Neuronal stem cell (in vitro differentiated cells): Measurements from ENCODE around the gene GARNL3.

ENCODE experiments used
- DNase-seq: peaks from one replicate; pipeline ENCODE4 v3.0.0-alpha.2; 2013; ENCODE audit warnings: low spot score
- H2AFZ ChIP-seq: one replicate; pipeline ENCODE4 v1.6.1; 2013; ENCODE audit warnings: mild to moderate bottlenecking, low read length, inconsistent platforms
- H2AK5ac ChIP-seq: 2 replicates; pipeline ENCODE4 v1.6.1; 2013; ENCODE audit warnings: low read depth, mild to moderate bottlenecking, inconsistent platforms, low read length, moderate library complexity, mixed read lengths
- H2BK120ac ChIP-seq: 2 replicates; pipeline ENCODE4 v1.6.1; 2013; ENCODE audit warnings: low read depth, mild to moderate bottlenecking, inconsistent platforms, low read length, moderate library complexity, mixed read lengths
- H2BK12ac ChIP-seq: one replicate; pipeline ENCODE4 v1.6.1; 2013; ENCODE audit warnings: low read length, inconsistent platforms
- H2BK15ac ChIP-seq: 2 replicates; pipeline ENCODE4 v1.6.1; 2013; ENCODE audit warnings: mild to moderate bottlenecking, low read length, inconsistent platforms, mixed read lengths
- H2BK5ac ChIP-seq: one replicate; pipeline ENCODE4 v1.6.1; 2013; ENCODE audit warnings: inconsistent platforms, mild to moderate bottlenecking, low read length, moderate library complexity
- H3K14ac ChIP-seq: one replicate; pipeline ENCODE4 v1.6.1; 2013; ENCODE audit warnings: low read length, inconsistent platforms
- H3K18ac ChIP-seq: 2 replicates; pipeline ENCODE4 v1.6.1; 2013; ENCODE audit warnings: low read length, inconsistent platforms
- H3K23ac ChIP-seq: 2 replicates; pipeline ENCODE4 v1.6.1; 2013; ENCODE audit warnings: low read depth, mild to moderate bottlenecking, mixed read lengths, low read length, inconsistent platforms; ENCODE audit not compliant: poor library complexity
- H3K27ac ChIP-seq: replicated peaks from 3 replicates; pipeline ENCODE4 v1.5.1; 2013; ENCODE audit warnings: low read length, inconsistent platforms
- H3K27me3 ChIP-seq, 3 experiments: 2 replicates each; pipeline ENCODE4 v1.6.1; 2013; ENCODE audit warnings: low read length in 3 of 3, mild to moderate bottlenecking in 2 of 3, inconsistent platforms in 1 of 3, low read depth in 1 of 3, mixed read lengths in 1 of 3, moderate library complexity in 1 of 3; ENCODE audit not compliant: control insufficient read depth in 3 of 3, insufficient read depth in 3 of 3
- H3K36me3 ChIP-seq, 2 donors: replicated peaks in 1 of 2; 2 replicates each; pipeline ENCODE4 v1.6.1; 2013; ENCODE audit warnings: low read length in 2 of 2; ENCODE audit not compliant: control insufficient read depth in 2 of 2, insufficient read depth in 2 of 2
- H3K4ac ChIP-seq: 2 replicates; pipeline ENCODE4 v1.6.1; 2013; ENCODE audit warnings: inconsistent platforms, mild to moderate bottlenecking, low read length, moderate library complexity
- H3K4me1 ChIP-seq, 2 donors: 1 replicate in 1 of 2; 2 replicates in 1 of 2; pipeline ENCODE4 v1.6.1; 2013; ENCODE audit warnings: low read length in 2 of 2, low read depth in 1 of 2; ENCODE audit not compliant: control insufficient read depth in 2 of 2, insufficient read depth in 1 of 2
- H3K4me2 ChIP-seq: one replicate; pipeline ENCODE4 v1.6.1; 2013; ENCODE audit warnings: mild to moderate bottlenecking, low read length, inconsistent platforms; ENCODE audit not compliant: insufficient read depth, poor library complexity, severe bottlenecking
- H3K4me3 ChIP-seq, 2 donors: 2 replicates each; pipeline ENCODE4 v1.5.1; 2013; ENCODE audit warnings: low read length in 2 of 2, mild to moderate bottlenecking in 2 of 2, inconsistent platforms in 1 of 2, moderate library complexity in 1 of 2
- H3K79me1 ChIP-seq: one replicate; pipeline ENCODE4 v1.6.1; 2013; ENCODE audit warnings: low read depth, mild to moderate bottlenecking, inconsistent platforms, low read length, moderate library complexity
- H3K9ac ChIP-seq: one replicate; pipeline ENCODE4 v1.6.1; 2013; ENCODE audit warnings: mild to moderate bottlenecking, low read depth, low read length, inconsistent platforms; ENCODE audit not compliant: poor library complexity
- H3K9me3 ChIP-seq, 2 donors: replicated peaks in 1 of 2; 2 replicates each; pipeline versions ENCODE3 to v1.6.1; 2013; ENCODE audit warnings: low read length in 2 of 2, mild to moderate bottlenecking in 2 of 2, inconsistent platforms in 1 of 2, low read depth in 1 of 2, mixed read lengths in 1 of 2, moderate library complexity in 1 of 2; ENCODE audit not compliant: control insufficient read depth in 2 of 2, insufficient read depth in 1 of 2
- H4K8ac ChIP-seq: one replicate; pipeline ENCODE4 v1.6.1; 2013; ENCODE audit warnings: low read depth, mild to moderate bottlenecking, inconsistent platforms, low read length, moderate library complexity
- H4K91ac ChIP-seq: one replicate; pipeline ENCODE4 v1.6.1; 2013; ENCODE audit warnings: low read length, low read depth, mild to moderate bottlenecking, inconsistent platforms; ENCODE audit not compliant: poor library complexity
- WGBS, 2 donors: extraction: QIAGEN DNeasy Blood & Tissue Kit; methylation state at CpG; one replicate each; pipeline ENCODE4 v1.1.7; 2013; ENCODE audit warnings: missing lambda C conversion rate in 2 of 2, mixed read lengths in 1 of 2; ENCODE audit not compliant: insufficient read length in 2 of 2, insufficient replicate concordance in 1 of 2; ENCODE audit errors: extremely low coverage in 2 of 2; 5-methylcytosine and 5-hydroxymethylcytosine counted together

GARNL3 gene

DNA sequence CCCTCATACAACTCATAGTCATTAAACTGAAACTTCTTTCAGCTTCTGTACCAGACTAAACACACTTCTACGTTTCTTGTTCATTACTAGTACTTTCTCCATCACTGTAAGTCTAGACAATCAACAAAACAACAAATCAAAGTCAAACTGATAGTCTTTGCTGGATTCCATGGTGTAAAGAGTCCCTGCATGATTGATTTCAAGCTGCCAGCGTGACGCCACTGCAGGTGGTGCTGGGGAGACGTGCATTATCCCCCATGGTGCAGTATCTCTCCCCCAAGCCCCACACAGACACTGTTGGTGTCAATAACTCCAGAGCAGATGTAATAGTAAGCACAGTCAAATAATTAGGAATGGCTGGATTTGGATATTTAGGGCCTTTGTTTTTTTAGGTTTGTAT is 121.7 kb downstream of the GARNL3 start:
- no peak overlapping the region for H3K4ac ChIP-seq
- no peak overlapping the region for H3K18ac ChIP-seq
- WGBS, 2 donors = no CpG with 5 or more reads among the region's 4 CpGs
- no peak overlapping the region for H3K4me3 ChIP-seq
- no peak overlapping the region for H2BK15ac ChIP-seq
- no peak overlapping the region for H3K27ac ChIP-seq
- H3K4me1 ChIP-seq = peaks cover 0 to 26% of the 10 kb centered on the region in 2 donors
- no peak overlapping the region for H3K9ac ChIP-seq
- H4K8ac ChIP-seq = no peak overlapping the region
- H3K14ac ChIP-seq = no peak overlapping the region
- H3K27me3 ChIP-seq = no peaks in the 10 kb centered on the region
- H2BK5ac ChIP-seq = no peak overlapping the region
- no peak overlapping the region for H2AK5ac ChIP-seq
- no peak overlapping the region for H2AFZ ChIP-seq
- H3K4me2 ChIP-seq = no peak overlapping the region
- H2BK120ac ChIP-seq = no peak overlapping the region
- no peaks in the 10 kb centered on the region for H3K36me3 ChIP-seq
- H3K79me1 ChIP-seq = no peaks in the 10 kb centered on the region
- H2BK12ac ChIP-seq = no peak overlapping the region
- no peak overlapping the region for H3K23ac ChIP-seq
- no peaks in the 10 kb centered on the region for H3K9me3 ChIP-seq
- no peak overlapping the region for H4K91ac ChIP-seq
- DNase-seq = no peak

DNA sequence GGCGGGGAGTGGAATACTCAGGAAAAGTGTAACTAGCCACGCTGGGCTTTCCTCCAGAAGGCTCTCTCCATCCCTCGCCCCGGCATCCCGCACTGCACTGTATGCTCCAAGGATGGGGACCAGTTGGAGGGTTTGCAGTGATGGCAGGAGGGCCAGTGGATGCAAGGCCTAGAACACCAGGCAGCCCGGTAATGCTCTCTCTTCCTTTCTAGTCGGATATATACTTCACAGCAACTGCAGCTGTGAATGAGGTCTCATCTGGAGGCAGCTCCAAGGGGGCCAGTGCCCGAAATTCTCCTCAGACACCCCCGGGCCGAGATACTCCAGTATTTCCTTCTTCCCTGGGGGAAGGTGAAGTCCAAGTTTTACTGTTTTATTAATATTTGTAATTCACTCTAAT is 122.4 kb downstream of the GARNL3 start:
- no peaks in the 10 kb centered on the region for H3K79me1 ChIP-seq
- no peak overlapping the region for H2BK12ac ChIP-seq
- no peak overlapping the region for H3K4me3 ChIP-seq
- H2AK5ac ChIP-seq = no peak overlapping the region
- no peaks in the 10 kb centered on the region for H3K36me3 ChIP-seq
- no peak overlapping the region for H2BK120ac ChIP-seq
- H3K9ac ChIP-seq = peak overlapping the region; percentile 24
- no peak overlapping the region for H4K91ac ChIP-seq
- H3K23ac ChIP-seq = no peak overlapping the region
- no peak overlapping the region for H3K4ac ChIP-seq
- no peak overlapping the region for H3K18ac ChIP-seq
- no peak overlapping the region for H2BK15ac ChIP-seq
- no peaks in the 10 kb centered on the region for H3K27me3 ChIP-seq
- peaks cover 0 to 26% of the 10 kb centered on the region in 2 donors for H3K4me1 ChIP-seq
- H4K8ac ChIP-seq = no peak overlapping the region
- H3K4me2 ChIP-seq = no peak overlapping the region
- no CpG with 5 or more reads among the region's 10 CpGs for WGBS, 2 donors
- no peak overlapping the region for H2BK5ac ChIP-seq
- H2AFZ ChIP-seq = no peak overlapping the region
- no peak for DNase-seq
- H3K14ac ChIP-seq = no peak overlapping the region
- no peaks in the 10 kb centered on the region for H3K9me3 ChIP-seq
- H3K27ac ChIP-seq = no peak overlapping the region

DNA sequence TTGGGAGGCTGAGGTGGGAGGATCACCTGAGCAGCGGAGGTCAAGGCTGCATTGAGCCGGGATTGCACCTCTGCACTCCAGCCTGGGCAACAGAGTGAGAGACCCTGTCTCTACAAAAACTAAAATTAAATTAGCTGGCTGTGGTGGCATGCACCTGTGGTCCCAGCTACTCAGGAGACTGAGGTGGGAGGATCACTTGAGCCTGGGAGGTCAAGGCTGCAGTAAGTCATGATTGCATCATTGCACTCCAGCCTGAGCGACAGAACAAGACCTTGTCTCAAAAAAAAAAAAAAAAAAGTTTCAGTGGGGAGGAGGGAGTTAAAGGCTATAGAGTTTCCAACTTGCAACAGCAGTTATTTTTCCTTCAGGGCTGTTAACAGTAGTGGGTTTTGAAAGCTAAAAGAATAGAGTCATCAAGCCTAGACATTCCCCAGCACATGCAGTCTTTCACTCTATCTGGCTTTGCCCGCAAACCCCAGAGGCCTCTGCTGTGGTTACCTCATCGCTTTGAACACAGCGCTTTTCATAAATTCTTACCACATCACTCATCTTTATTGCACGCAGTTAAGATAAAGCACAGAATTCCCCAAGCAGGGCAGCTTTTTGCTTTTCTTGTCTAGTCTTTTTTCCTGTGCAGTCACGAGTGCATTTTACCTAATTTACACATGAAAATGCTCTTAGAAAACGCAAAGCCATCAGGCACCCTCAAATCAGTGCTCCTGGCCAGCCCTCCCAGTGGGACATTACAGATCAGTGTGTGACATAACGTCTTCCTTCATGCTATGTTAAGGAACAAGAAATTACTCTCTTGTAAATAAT is 123.7 kb downstream of the GARNL3 start:
- no peaks in the 10 kb centered on the region for H3K79me1 ChIP-seq
- no peaks in the 10 kb centered on the region for H3K27me3 ChIP-seq
- peak overlapping the region; percentile 3 for H2AFZ ChIP-seq
- no peak overlapping the region for H2BK5ac ChIP-seq
- WGBS, 2 donors = no CpG with 5 or more reads among the region's 10 CpGs
- no peak overlapping the region for H3K23ac ChIP-seq
- no peak overlapping the region for H4K8ac ChIP-seq
- peaks cover 0 to 26% of the 10 kb centered on the region in 2 donors for H3K4me1 ChIP-seq
- H4K91ac ChIP-seq = no peak overlapping the region
- no peaks in the 10 kb centered on the region for H3K9me3 ChIP-seq
- H2AK5ac ChIP-seq = no peak overlapping the region
- H2BK12ac ChIP-seq = no peak overlapping the region
- H3K4me2 ChIP-seq = no peak overlapping the region
- no peaks in the 10 kb centered on the region for H3K36me3 ChIP-seq
- H3K14ac ChIP-seq = no peak overlapping the region
- peak overlapping the region in 1 of 2 donors; percentile 0 for H3K4me3 ChIP-seq
- no peak overlapping the region for H3K18ac ChIP-seq
- no peak for DNase-seq
- no peak overlapping the region for H3K9ac ChIP-seq
- no peak overlapping the region for H3K27ac ChIP-seq
- H2BK15ac ChIP-seq = no peak overlapping the region
- no peak overlapping the region for H2BK120ac ChIP-seq
- no peak overlapping the region for H3K4ac ChIP-seq

DNA sequence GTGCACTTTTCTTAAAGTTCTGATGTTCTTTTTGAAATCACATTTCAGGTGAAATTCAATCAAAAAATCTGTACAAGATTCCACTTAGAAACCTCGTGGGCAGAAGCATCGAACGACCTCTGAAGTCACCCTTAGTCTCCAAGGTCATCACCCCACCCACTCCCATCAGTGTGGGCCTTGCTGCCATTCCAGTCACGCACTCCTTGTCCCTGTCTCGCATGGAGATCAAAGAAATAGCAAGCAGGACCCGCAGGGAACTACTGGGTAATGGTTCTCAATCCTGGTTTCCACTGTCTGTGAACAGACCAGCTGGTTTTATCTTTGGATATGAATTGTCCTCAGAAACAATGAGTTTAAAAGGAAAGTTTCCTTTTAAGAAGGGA is 124.3 kb downstream of the GARNL3 start:
- H2BK5ac ChIP-seq = no peak overlapping the region
- no peak overlapping the region for H3K27ac ChIP-seq
- H3K4me1 ChIP-seq = peaks cover 0 to 26% of the 10 kb centered on the region in 2 donors
- no peak for DNase-seq
- H4K8ac ChIP-seq = no peak overlapping the region
- H2BK15ac ChIP-seq = no peak overlapping the region
- no peak overlapping the region for H3K23ac ChIP-seq
- H4K91ac ChIP-seq = no peak overlapping the region
- WGBS, 2 donors = no CpG with 5 or more reads among the region's 6 CpGs
- no peaks in the 10 kb centered on the region for H3K9me3 ChIP-seq
- H3K9ac ChIP-seq = no peak overlapping the region
- H3K4me2 ChIP-seq = no peak overlapping the region
- H2BK12ac ChIP-seq = no peak overlapping the region
- no peak overlapping the region for H2BK120ac ChIP-seq
- H3K4ac ChIP-seq = no peak overlapping the region
- H3K18ac ChIP-seq = no peak overlapping the region
- H3K4me3 ChIP-seq = peak overlapping the region in 1 of 2 donors; percentile 0
- H2AK5ac ChIP-seq = no peak overlapping the region
- peak overlapping the region; percentile 3 for H2AFZ ChIP-seq
- H3K79me1 ChIP-seq = no peaks in the 10 kb centered on the region
- H3K27me3 ChIP-seq = no peaks in the 10 kb centered on the region
- H3K36me3 ChIP-seq = no peaks in the 10 kb centered on the region
- H3K14ac ChIP-seq = no peak overlapping the region
